HG03060 (cell line): ENCODE results near the gene HES4.

Source experiments
- ATAC-seq: cut with Tn5 transposase; IDR thresholded peaks from one replicate; pipeline ENCODE4 v1.9.1; 2021; ENCODE audit warnings: low read depth, moderate number of reproducible peaks; ENCODE audit not compliant: unreplicated experiment

Gene HES4

GRCh38 chr1:999725-1000356 lies at the start of gene HES4:
Gene HES4, minus strand, starts transcription at chr1:1000097. Its CDS starts 124 bp downstream, at chr1:999973.
- ATAC-seq = no peak

GRCh38 chr1:1048765-1049164 lies 48.9 kb upstream of the HES4 start:
- no peak for ATAC-seq

- ATAC-seq = no peak
Measured at GRCh38 chr1:1047963-1048362, 48.1 kb upstream of the HES4 start.

DNA sequence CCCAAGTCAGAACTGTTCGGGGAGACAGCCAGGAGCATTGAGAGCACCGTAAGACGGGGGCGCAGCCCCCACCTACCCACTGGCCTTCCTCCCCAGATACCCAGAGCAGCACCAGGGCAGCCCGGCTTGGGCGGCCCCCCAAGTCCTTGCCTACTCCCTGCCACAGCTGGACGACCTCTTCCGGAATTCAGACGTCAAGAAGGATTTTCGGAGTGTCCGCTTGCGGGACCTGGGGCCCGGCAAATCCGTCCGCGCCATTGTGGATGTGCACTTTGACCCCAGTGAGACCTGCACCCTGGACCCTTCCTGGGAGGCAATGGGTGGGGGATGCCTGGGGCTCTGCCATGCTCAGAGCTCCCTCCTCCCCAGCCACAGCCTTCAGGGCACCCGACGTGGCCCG lies 47.5 kb upstream of the HES4 start:
- no peak for ATAC-seq

DNA sequence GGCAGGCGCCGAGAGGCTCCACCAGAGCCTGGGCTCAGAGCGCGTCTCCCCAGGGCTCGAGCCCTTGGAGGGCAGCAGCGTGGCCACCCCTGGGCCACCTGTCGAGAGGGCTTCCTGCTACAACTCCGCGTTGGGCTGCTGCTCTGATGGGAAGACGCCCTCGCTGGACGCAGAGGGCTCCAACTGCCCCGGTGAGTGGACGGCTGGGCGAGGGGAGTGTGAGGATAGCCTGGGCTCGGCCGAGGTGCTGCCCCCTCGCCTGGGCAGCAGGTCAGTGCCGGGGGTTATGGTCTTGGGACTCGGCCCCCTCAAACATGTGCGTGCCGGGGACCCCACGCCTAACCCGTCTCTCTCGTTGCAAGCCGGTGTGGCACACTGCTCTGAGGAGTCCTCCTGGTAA lies 46.9 kb upstream of the HES4 start:
- ATAC-seq = no peak

- ATAC-seq = no peak
Measured at GRCh38 chr1:1046243-1046642, 46.3 kb upstream of the HES4 start.

GRCh38 chr1:1045129-1045528 lies 45.2 kb upstream of the HES4 start:
- ATAC-seq = no peak

GRCh38 chr1:1044455-1045078 lies 44.7 kb upstream of the HES4 start:
- no peak for ATAC-seq

DNA sequence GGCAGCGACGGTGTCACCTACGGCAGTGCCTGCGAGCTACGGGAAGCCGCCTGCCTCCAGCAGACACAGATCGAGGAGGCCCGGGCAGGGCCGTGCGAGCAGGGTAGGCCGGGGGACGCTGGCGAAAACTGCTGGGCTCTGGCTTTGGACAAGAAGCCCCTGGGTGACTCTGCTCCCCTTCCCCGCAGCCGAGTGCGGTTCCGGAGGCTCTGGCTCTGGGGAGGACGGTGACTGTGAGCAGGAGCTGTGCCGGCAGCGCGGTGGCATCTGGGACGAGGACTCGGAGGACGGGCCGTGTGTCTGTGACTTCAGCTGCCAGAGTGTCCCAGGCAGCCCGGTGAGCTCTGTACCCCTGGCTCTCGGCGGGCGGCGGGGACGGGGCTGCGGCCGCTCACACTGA lies 44.0 kb upstream of the HES4 start:
- ATAC-seq = no peak

DNA sequence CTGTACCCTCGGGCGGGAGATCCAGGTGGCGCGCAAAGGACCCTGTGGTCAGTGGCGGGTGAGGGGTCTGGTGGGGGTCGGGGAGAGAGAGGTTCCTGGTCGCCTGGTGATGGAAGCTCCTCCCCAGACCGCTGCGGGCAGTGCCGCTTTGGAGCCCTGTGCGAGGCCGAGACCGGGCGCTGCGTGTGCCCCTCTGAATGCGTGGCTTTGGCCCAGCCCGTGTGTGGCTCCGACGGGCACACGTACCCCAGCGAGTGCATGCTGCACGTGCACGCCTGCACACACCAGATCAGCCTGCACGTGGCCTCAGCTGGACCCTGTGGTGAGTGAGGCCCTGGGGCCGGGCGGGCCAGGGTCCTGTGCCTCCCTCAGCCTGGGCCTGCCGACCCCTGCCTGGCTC lies 43.5 kb upstream of the HES4 start:
- ATAC-seq = no peak

DNA sequence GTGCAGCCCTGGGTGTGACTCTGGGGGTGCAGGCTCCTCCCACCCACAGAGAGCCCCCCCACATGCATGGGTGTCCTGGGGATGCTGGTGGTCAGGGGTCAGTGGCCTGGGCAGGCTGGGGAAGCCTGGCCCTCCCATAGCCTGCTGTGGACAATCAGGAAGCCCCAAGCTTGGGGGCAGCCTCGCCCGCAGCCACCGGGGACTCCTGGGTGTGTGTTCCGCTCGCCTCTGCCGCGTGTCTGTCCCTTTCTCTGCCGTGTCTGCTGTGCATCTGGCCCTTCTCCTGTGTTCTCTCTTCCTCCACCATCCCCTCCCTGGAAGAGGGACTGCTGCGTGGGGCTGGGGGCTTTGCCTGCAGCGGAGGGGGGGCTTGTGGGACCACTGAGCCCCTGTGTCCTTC lies 42.9 kb upstream of the HES4 start:
- ATAC-seq = no peak

- no peak for ATAC-seq
Measured at GRCh38 chr1:1041873-1042272, 42.0 kb upstream of the HES4 start.

GRCh38 chr1:1041092-1041523 lies 41.2 kb upstream of the HES4 start:
- no peak for ATAC-seq

- ATAC-seq = no peak
Measured at GRCh38 chr1:1040004-1040991, 40.4 kb upstream of the HES4 start.

GRCh38 chr1:1039145-1039910 lies 39.4 kb upstream of the HES4 start:
- no peak for ATAC-seq

DNA sequence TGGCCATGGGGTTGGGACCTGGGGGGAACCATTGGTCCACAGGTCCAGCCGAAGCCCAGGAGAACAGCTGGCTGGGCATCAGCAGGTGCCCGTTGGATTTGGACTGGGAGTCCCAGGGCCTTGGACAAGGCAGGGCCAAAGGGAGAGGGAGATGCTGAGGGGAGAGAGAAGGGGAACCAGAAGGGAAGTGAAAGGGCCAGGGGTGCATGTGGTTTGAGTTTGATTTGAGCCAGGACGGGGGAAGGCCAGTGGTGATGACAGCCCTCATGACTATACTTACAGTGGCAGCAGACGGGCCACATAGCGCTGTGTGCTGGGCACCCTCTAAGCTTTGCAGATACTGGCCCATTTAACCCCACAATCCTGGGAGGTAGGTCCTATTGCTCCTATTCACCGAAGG lies 38.8 kb upstream of the HES4 start:
- no peak for ATAC-seq

DNA sequence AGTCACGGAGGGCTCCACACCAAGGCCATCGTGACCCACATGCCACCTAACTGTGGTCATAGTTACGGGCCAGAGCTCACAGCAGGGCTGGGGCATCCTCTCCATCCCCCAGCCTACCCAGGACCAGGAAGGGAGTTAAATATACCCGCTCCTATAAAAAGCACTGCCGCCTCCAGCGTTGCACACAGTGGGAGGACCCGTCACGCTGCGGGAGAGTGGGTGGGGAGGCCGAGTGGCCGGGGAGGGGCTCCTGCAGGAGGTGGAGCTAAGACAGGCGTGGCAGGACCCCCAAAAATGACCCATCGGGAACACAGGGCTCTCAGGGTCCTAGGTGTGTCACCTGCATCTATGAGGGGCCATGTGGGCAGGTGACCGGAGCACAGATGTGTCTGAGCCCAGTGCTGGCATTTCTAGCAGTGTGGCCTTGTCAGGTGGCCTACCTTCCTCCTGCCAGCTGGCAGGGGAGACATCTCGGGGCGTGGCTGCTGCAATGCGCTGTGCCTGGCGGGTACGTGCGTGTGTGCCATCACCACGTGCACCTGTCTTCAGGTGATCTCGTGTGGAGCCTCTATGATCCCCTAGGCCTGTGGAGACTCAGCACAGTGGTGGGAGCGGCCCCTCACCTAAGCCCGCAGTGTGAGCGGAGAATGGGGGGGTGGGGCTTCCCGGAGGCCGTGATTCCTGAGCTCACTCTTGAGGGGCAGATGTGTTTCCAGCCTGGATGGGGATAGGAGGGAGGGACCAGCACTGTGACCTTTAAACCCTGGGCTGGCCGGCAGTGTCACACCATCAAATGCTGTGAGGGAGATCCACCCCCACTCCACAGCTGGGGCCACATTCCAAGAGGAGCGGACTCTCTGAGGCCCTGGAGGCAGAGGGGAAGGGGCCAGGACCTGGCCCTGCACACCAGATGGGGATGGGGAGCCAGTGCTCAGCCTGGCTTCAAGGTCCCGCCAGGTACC lies 37.8 kb upstream of the HES4 start:
- no peak for ATAC-seq

DNA sequence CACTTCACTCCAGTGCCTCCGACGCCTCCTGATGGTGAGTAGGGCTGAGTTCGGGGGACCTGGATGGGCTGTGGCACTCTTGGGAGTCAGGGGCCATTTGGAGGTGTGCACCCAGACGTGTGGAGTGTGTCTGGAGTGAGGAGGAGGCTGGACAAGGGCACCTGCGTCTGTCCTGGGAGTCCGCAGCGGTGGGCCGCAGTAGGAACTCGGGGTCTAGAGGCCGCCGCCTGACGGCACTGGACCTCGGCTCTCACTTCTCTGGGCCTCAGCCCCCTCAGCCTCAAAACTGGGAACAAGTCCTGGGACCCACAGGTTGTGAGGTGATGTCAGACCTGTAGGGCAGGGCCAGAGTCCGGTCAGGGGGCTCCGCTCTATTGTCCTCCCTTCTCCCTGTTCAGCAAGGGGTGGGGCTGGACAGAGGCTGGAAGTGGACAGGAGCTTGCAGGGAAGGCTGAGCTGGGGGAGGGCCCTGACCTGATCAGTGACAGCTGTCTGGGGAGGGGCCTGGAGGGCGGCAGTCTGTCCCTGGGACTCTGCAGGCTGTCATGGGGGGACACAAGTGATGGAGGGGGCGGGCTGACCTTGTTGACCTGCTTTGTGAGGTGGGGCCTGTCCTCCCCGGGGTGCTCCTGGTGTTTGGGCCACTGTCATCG lies 35.5 kb upstream of the HES4 start:
- ATAC-seq = no peak

- no peak for ATAC-seq
Measured at GRCh38 chr1:1034439-1034781, 34.5 kb upstream of the HES4 start.
